HG03159 (cell line): ENCODE results near the gene HLX.

ENCODE experiments used
- ATAC-seq: cut with Tn5 transposase; IDR thresholded peaks from one replicate; pipeline ENCODE4 v1.9.1; 2021; ENCODE audit warnings: mild to moderate bottlenecking, moderate library complexity; ENCODE audit not compliant: unreplicated experiment

HLX gene

GRCh38 chr1:220879076-220879508 lies at the start of gene HLX:
HLX (plus strand) TSS chr1:220879443; CDS start chr1:220879858, 415 bp downstream.
- peak; percentile 41 for ATAC-seq

- no peak for ATAC-seq
Measured at GRCh38 chr1:220833436-220833835, 45.8 kb upstream of the HLX start.

- ATAC-seq: no peak
Measured at GRCh38 chr1:220834155-220834870, 44.9 kb upstream of the HLX start.

- ATAC-seq: no peak
Measured at GRCh38 chr1:220838578-220838977, 40.7 kb upstream of the HLX start.

GRCh38 chr1:220839474-220839873 lies 39.8 kb upstream of the HLX start:
- ATAC-seq: no peak

- no peak for ATAC-seq
Measured at GRCh38 chr1:220841293-220841692, 38.0 kb upstream of the HLX start.

GRCh38 chr1:220843481-220844011 lies 35.7 kb upstream of the HLX start:
- ATAC-seq: no peak

- ATAC-seq: no peak
Measured at GRCh38 chr1:220852408-220852807, 26.8 kb upstream of the HLX start.

GRCh38 chr1:220872296-220872695 lies 6.9 kb upstream of the HLX start:
- ATAC-seq: no peak

- no peak for ATAC-seq
Measured at GRCh38 chr1:220873087-220873486, 6.2 kb upstream of the HLX start.

- ATAC-seq: peak; percentile 43
Measured at GRCh38 chr1:220873868-220874655, 5.2 kb upstream of the HLX start.

GRCh38 chr1:220875260-220875659 lies 4.0 kb upstream of the HLX start:
- ATAC-seq: no peak

- ATAC-seq: no peak
Measured at GRCh38 chr1:220876511-220877376, 2.5 kb upstream of the HLX start.

GRCh38 chr1:220877377-220878095 lies 1.7 kb upstream of the HLX start:
- no peak for ATAC-seq

GRCh38 chr1:220878191-220879075 lies 810 bp upstream of the HLX start:
- ATAC-seq: peak; percentile 6

- ATAC-seq: peak; percentile 35
Measured at GRCh38 chr1:220879509-220880361, 492 bp downstream of the HLX start.

- no peak for ATAC-seq
Measured at GRCh38 chr1:220880362-220880670, 1.1 kb downstream of the HLX start.

GRCh38 chr1:220880726-220881506 lies 1.7 kb downstream of the HLX start:
- no peak for ATAC-seq
